Measurements from ENCODE around the gene RHBDD1.

RHBDD1 gene

DNA sequence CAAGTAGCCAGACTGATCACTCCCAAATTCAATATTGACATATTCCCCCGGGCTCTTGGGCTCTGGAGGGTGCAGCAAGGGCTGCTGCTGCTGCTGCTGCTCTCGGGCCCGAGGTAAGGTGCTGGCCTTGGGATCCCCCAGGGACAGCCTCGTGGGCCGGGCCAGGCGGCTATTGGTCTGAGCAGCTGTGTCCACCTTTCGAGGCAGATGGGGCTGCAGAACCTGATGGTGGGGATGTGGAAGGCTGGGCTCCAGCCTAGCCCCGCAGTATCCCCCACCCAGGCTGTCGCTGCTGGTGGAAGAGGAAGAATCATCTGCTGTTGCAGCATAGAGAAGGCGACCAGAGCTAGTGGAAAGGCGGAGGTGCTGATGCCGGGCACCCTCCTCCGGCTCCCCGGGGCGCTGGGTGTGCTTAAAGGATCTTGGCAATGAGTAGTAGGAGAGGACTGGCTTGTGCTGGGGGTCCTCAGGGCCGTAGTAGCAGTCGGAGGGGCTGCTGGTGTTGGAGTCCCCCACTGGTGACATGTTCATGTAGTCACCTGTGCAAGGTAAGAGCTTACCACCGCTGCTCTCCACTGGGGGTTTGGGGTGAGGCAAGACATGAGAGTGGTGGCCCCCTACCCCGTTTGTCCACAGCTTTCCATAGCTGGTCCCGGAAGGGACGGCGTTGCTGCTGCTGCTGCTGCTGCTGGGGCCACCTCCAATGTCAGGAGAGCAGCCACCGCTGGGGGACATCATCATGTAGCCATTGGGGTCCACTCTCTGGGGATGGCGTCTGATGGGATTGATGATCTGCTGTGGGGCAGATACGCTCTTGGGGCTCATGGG lies 39.6 kb upstream of the RHBDD1 start:
- H3K4me3 ChIP-seq (ENCODE audit: low read depth, low read length): no peak overlapping the region
- TF ChIP-seq, protein P1, sequence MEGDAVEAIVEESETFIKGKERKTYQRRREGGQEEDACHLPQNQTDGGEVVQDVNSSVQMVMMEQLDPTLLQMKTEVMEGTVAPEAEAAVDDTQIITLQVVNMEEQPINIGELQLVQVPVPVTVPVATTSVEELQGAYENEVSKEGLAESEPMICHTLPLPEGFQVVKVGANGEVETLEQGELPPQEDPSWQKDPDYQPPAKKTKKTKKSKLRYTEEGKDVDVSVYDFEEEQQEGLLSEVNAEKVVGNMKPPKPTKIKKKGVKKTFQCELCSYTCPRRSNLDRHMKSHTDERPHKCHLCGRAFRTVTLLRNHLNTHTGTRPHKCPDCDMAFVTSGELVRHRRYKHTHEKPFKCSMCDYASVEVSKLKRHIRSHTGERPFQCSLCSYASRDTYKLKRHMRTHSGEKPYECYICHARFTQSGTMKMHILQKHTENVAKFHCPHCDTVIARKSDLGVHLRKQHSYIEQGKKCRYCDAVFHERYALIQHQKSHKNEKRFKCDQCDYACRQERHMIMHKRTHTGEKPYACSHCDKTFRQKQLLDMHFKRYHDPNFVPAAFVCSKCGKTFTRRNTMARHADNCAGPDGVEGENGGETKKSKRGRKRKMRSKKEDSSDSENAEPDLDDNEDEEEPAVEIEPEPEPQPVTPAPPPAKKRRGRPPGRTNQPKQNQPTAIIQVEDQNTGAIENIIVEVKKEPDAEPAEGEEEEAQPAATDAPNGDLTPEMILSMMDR (IDR thresholded peaks at IDR 0.05; ENCODE audit: borderline replicate concordance, insufficient read depth, low read depth, low read length): no peak

GRCh38 chr2:226796840-226797288 lies 39.0 kb upstream of the RHBDD1 start:
- TF ChIP-seq, protein P1 (IDR thresholded peaks at IDR 0.05; ENCODE audit: borderline replicate concordance, insufficient read depth, low read depth, low read length): peak; percentile 56
- no peak overlapping the region for H3K4me3 ChIP-seq (ENCODE audit: low read depth, low read length)

- no peak overlapping the region for H3K4me3 ChIP-seq (ENCODE audit: low read depth, low read length)
- TF ChIP-seq, protein P1 (IDR thresholded peaks at IDR 0.05; ENCODE audit: borderline replicate concordance, insufficient read depth, low read depth, low read length): no peak
Observed at GRCh38 chr2:226797289-226797988, 38.4 kb upstream of the RHBDD1 start.

DNA sequence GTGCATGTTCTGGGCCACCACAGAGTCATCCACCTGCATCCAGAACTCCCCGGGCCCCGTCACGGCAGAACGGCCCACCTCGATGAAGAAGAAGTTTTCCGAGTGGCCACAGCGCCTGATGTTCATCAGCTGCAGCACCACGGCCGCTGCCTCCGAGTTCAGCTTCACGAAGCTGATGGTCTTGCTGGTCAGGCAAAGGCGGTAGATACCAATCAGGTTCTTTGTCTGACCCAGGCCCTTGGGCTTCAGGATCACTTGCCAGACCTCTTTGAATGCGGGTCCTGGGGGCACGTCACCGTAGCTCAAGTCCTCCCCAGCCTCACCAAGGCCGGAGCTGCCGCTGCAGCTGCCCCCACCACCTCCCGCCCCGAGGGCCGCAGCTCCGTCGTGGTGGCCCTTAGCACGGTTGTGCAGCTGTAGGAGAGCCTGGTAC lies 37.8 kb upstream of the RHBDD1 start:
- TF ChIP-seq, protein P1 (IDR thresholded peaks at IDR 0.05; ENCODE audit: borderline replicate concordance, insufficient read depth, low read depth, low read length): no peak
- no peak overlapping the region for H3K4me3 ChIP-seq (ENCODE audit: low read depth, low read length)

DNA sequence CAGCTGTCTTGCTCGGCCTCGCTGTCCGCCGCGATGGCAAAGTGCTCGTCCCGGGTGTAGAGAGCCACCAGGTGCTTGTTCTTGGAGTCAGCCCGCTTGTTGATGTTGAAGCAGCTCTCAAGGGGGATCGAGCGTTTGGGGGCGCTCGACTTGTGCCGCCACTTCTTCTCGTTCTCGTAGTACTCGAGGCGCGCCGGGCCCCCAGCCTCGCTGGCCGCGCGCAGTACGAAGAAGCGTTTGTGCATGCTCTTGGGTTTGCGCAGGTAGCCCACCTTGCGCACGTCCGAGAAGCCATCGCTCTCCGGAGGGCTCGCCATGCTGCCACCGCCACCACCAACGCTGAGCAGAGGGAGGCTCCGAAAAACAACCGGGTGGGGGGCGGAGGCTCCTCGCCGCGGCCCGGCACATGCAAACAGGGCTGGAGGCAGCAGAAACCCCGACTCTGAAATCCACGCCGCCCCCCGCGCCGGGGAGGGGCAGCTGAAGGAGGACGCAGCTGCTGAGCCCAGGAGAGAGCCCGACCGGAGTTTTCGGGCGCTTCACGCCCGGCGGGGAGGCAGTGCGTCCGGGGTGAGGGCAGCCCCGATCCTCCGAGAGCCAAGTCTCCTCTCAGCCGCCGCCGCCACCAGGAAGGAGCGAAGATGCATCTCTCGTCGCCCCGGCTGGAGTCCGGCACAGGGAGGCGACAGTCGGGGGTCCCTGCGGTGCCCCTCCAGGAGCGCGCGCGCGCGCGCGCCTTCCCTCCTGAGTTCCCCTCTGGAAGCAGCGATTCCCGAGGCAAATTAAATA lies 37.2 kb upstream of the RHBDD1 start:
- peak overlapping the region; percentile 58 for H3K4me3 ChIP-seq (ENCODE audit: low read depth, low read length)
- TF ChIP-seq, protein P1 (IDR thresholded peaks at IDR 0.05; ENCODE audit: borderline replicate concordance, insufficient read depth, low read depth, low read length): peak; percentile 27; the same call in 1 of the 2 replicates

GRCh38 chr2:226799211-226799975 lies 36.5 kb upstream of the RHBDD1 start, which contains the start of gene IRS1:
Gene IRS1, minus strand, starts transcription at chr2:226799820. Its CDS starts 1,082 bp downstream, at chr2:226798738.
- TF ChIP-seq, protein P1 (IDR thresholded peaks at IDR 0.05; ENCODE audit: borderline replicate concordance, insufficient read depth, low read depth, low read length): peak; percentile 71
- H3K4me3 ChIP-seq (ENCODE audit: low read depth, low read length): peak within 1 kb of the TSS; percentile 58

Data from GM12875 (cell line).